Endothelial cell of umbilical vein (primary cell): ENCODE measurements around the gene ADCY5.

Experiments used
- CTCF ChIP-seq, 2 donors: IDR thresholded peaks; 1 replicate in 1 of 2; 2 replicates in 1 of 2; pipeline ENCODE4 v1.5.1; 2011; ENCODE audit warnings: low read length in 2 of 2, mild to moderate bottlenecking in 2 of 2, moderate library complexity in 2 of 2, control low read depth in 1 of 2, inconsistent platforms in 1 of 2, low read depth in 1 of 2; ENCODE audit not compliant: insufficient read depth in 1 of 2; ENCODE audit errors: extremely low read depth in 1 of 2
- EZH2 ChIP-seq: IDR thresholded peaks from 2 replicates; pipeline ENCODE4 v1.6.1; 2012; ENCODE audit warnings: borderline replicate concordance, low read depth, mild to moderate bottlenecking, moderate library complexity, low read length, inconsistent platforms; ENCODE audit not compliant: severe bottlenecking
- FOS ChIP-seq: IDR thresholded peaks from 2 replicates; pipeline ENCODE4 v1.6.1; 2011; ENCODE audit warnings: mild to moderate bottlenecking, low read length, moderate library complexity, borderline replicate concordance; ENCODE audit not compliant: insufficient read depth
- JUN ChIP-seq: IDR thresholded peaks from 2 replicates; pipeline ENCODE4 v1.6.1; 2011; ENCODE audit warnings: borderline replicate concordance, low read depth; ENCODE audit not compliant: insufficient read length, insufficient read depth
- MAX ChIP-seq: IDR thresholded peaks from 2 replicates; pipeline ENCODE4 v1.6.1; 2011; ENCODE audit not compliant: insufficient read depth, insufficient read length
- POLR2AphosphoS5 ChIP-seq: IDR thresholded peaks from 2 replicates; pipeline ENCODE4 v1.6.1; 2012; ENCODE audit warnings: low read depth, mild to moderate bottlenecking, control low read depth, low read length, moderate library complexity; ENCODE audit not compliant: insufficient read depth

GRCh38 chr3:123327956-123328850 is 120.7 kb downstream of the ADCY5 start:
- TF ChIP-seq CTCF (IDR thresholded peaks at IDR 0.05; ENCODE audit: extremely low read depth in 1 of 2, insufficient read depth in 1 of 2, low read depth in 1 of 2, low read length in 2 of 2), result no peak
- TF ChIP-seq JUN, result no peak
- TF ChIP-seq EZH2, result no peak
- TF ChIP-seq POLR2AphosphoS5, result no peak
- TF ChIP-seq MAX, result no peak
- TF ChIP-seq FOS, result no peak
